GM19463 (cell line): Measurements from ENCODE around the gene RAB33B.

Source experiments
- ATAC-seq: cut with Tn5 transposase; IDR thresholded peaks from one replicate; pipeline ENCODE4 v1.9.1; 2021; ENCODE audit warnings: mild to moderate bottlenecking, moderate library complexity; ENCODE audit not compliant: unreplicated experiment

RAB33B gene

GRCh38 chr4:139503622-139504166, 49.8 kb downstream of the RAB33B start:
- ATAC-seq = no peak

GRCh38 chr4:139506774-139507173, 52.9 kb downstream of the RAB33B start:
- no peak for ATAC-seq

DNA sequence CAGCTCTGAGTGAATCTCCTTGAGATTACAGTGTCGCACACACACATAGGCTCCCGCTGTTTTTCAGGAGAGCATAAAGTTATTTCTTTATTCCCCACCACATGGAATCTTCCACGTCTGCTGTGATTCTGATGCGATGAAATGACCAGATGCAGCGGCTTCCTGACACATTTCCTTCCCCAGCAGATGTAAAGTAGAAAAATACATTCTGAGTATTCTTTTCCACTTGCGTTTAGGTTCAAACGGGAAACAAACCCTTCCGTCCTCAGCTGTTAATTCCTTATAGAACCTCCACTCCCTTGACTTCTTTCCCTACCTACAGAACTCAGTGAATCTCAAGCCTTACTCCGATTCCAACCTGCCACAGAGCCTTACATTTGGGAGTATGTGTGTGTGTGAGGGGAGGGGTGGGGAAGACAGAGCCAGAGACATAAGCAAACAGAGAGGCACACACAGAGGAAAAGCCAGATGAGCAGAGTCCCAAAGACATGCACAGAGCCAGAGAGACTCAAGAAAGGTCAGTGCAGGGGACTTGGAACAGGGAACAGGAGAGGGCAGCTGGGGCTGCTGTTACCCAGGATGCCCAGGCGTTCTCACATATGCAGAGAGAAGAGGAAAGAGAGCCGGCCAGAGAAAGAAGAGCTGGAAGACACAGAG, 54.8 kb downstream of the RAB33B start:
- ATAC-seq = no peak

GRCh38 chr4:139509727-139510410, 55.9 kb downstream of the RAB33B start:
- no peak for ATAC-seq

- ATAC-seq = no peak
Measured at GRCh38 chr4:139511320-139511719, 57.4 kb downstream of the RAB33B start.

DNA sequence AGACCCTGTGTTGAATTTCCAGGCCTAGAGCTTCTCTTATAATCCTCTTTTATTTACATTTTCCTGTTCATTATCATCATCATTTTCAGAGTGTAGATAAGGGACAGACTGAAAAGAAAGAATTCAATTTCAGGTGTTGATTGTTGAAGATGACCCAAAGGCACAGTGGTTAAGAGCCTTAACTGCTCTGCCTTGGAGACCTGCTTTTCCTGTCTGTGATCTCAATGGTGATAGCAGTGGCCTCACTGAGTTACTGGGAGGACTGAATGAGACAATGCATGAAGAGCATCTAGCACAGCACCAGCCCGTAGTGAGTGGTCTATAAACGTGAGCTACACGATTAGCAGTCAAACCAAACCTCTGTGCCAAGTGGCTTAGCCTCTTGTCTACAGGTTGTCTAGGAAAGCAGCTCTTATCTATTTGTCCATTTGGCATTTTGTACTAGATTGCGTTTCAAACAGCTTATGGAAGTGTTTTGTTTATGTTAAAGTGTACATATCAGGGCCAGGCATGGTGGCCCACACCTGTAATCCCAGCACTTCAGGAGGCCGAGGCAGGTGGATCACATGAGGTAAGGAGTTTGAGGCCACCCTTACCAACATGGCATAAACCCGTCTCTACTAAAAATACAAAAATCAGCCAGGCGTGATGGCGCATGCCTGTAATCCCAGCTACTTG, 60.6 kb downstream of the RAB33B start:
- no peak for ATAC-seq

- no peak for ATAC-seq
Measured at GRCh38 chr4:139515531-139515958, 61.6 kb downstream of the RAB33B start.

DNA sequence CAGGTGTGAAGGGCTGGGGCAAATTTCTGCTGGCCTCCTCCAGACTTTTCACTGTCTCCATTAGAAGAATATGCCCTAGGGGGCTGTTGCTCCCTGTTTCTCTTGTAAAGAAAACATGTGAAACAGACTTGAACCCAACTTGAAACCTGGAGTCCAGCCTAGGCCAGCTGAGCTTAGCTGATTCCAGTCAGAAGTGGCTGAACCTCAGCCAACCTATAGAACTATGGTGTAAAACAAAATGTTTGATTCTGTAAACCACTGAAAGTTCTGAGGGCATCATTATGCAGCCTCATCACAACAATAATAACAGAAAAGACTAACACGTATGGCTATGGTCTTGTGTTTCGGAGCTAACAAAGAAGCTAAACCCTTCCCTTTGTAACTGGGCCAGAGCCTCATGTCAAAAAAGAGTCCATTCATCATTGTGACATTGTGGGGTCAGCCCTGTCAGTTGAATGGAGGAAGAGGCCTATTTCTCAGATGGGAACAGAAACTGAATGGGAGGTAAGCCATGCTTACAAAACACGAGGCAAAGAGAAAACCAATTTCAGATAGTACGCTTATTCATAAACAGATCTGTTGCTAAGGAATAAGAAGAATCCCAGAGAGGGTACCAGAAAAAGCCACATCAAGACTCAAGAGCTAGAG, 68.0 kb downstream of the RAB33B start:
- no peak for ATAC-seq

- no peak for ATAC-seq
Measured at GRCh38 chr4:139522457-139522856, 68.5 kb downstream of the RAB33B start.

- no peak for ATAC-seq
Measured at GRCh38 chr4:139523076-139523475, 69.2 kb downstream of the RAB33B start.

- no peak for ATAC-seq
Measured at GRCh38 chr4:139524062-139524631, 70.2 kb downstream of the RAB33B start.

GRCh38 chr4:139525414-139525813, 71.5 kb downstream of the RAB33B start:
- ATAC-seq = no peak
